Neutrophil (primary cell): ENCODE data around the gene TSPAN2.

Source experiments
- H3K27ac ChIP-seq: fragments of 200-600 bp; sonication (generic); 2 replicates; pipeline ENCODE4 v1.5.1; 2016; ENCODE audit warnings: mild to moderate bottlenecking, moderate library complexity
- H3K27me3 ChIP-seq: fragments of 200-600 bp; sonication (generic); 2 replicates; pipeline ENCODE4 v1.6.0; 2016; ENCODE audit warnings: mild to moderate bottlenecking
- H3K36me3 ChIP-seq: fragments of 200-600 bp; sonication (generic); 2 replicates; pipeline ENCODE4 v1.5.1; 2017
- H3K4me1 ChIP-seq, 2 experiments: fragments of 200-600 bp in 1 of 2; sonication (generic) in 1 of 2; 1 replicate in 1 of 2; 2 replicates in 1 of 2; pipeline versions ENCODE4 v1.5.1 to v1.6.1; 2013 to 2016; ENCODE audit warnings: low read depth in 1 of 2, low read length in 1 of 2, mild to moderate bottlenecking in 1 of 2, moderate library complexity in 1 of 2; ENCODE audit not compliant: control insufficient read depth in 1 of 2, insufficient read depth in 1 of 2
- H3K4me3 ChIP-seq, 2 experiments: fragments of 200-600 bp in 1 of 2; sonication (generic) in 1 of 2; 1 replicate in 1 of 2; 2 replicates in 1 of 2; pipeline ENCODE4 v1.5.1; 2013 to 2016; ENCODE audit warnings: low read depth in 1 of 2, low read length in 1 of 2, mild to moderate bottlenecking in 1 of 2, moderate library complexity in 1 of 2
- H3K9me3 ChIP-seq: fragments of 200-600 bp; sonication (generic); 2 replicates; pipeline ENCODE4 v1.5.1; 2016
- CTCF ChIP-seq: fragments of 200-600 bp; sonication (generic); IDR thresholded peaks from 2 replicates; pipeline ENCODE4 v1.5.1; 2016; ENCODE audit warnings: antibody characterized with exemption

Gene TSPAN2

GRCh38 chr1:115099693-115100050 is 10.4 kb upstream of the TSPAN2 start:
- Histone ChIP-seq H3K36me3 (no peaks in the 10 kb centered on the region), H3K4me1 (peaks cover 66 to 72% of the 10 kb centered on the region in 2 experiments), H3K4me3 (peak overlapping the region; percentile 58 to 65), H3K9me3 (no peaks in the 10 kb centered on the region), H3K27ac (peak overlapping the region; percentile 89), H3K27me3 (no peaks in the 10 kb centered on the region)
- no peak for TF ChIP-seq CTCF

DNA sequence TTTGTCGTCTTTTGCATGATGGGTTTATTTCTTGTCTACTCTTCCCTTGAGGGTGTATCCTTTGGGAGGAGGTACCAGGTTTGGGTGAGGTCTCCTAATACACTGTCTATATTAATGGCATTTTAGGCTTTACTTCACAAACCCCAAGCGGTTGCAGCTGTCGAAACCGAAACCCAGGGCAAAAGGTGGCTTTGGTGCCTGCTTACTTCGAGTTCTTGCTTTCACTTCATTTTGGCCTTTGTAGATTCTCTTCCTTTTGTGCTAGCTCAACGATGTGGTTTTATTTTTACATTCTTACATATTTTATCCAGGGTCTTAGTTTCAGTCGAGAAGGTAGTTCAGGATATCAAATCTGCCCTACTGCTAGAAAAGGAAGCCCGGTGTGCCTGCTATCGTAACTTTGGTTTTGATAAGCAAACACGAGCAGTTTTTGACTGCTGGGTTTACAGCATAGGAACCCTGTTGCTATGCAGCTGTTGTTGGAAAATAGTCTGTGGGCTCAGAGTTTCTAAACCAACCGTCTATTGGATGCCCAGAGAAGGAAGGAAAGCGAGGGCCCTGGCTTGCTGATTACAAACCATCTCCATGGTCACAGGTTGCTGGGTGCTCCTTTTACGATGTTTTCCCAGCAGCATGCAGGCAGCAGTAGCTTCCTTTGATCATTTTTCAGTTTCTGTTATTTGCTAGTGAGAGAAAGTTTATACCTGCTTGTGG is 9.8 kb upstream of the TSPAN2 start:
- Histone ChIP-seq H3K4me1 (peaks cover 60 to 67% of the 10 kb centered on the region in 2 experiments), H3K27ac (peak overlapping the region; percentile 89), H3K27me3 (no peaks in the 10 kb centered on the region), H3K4me3 (peak overlapping the region; percentile 58 to 65), H3K36me3 (no peaks in the 10 kb centered on the region), H3K9me3 (no peaks in the 10 kb centered on the region)
- TF ChIP-seq CTCF: no peak

DNA sequence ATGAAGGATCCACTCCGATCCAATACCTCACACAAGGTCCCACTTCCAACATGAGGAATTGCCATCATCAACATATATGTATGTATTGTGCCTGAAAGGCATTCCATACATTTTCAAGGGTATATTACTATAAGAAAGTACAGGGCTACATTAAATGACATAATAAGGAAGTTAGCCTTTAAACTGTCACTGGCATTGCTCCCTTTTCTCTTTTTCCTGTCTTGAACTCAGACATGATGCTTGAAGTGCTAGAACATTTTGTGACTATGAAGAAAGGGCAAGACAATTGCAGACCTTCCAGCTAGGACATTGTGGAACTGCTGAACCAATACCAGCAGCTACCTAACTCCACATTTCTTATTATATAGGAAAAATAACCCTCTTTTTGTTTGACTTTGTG is 2.9 kb upstream of the TSPAN2 start:
- H3K27me3 ChIP-seq: no peaks in the 10 kb centered on the region
- H3K9me3 ChIP-seq: no peaks in the 10 kb centered on the region
- TF ChIP-seq CTCF: no peak
- no peaks in the 10 kb centered on the region for H3K36me3 ChIP-seq
- peaks cover 52% of the 10 kb centered on the region in 2 experiments for H3K4me1 ChIP-seq
- peak overlapping the region in 1 of 2 experiments; percentile 20 for H3K4me3 ChIP-seq
- peak overlapping the region; percentile 87 for H3K27ac ChIP-seq

DNA sequence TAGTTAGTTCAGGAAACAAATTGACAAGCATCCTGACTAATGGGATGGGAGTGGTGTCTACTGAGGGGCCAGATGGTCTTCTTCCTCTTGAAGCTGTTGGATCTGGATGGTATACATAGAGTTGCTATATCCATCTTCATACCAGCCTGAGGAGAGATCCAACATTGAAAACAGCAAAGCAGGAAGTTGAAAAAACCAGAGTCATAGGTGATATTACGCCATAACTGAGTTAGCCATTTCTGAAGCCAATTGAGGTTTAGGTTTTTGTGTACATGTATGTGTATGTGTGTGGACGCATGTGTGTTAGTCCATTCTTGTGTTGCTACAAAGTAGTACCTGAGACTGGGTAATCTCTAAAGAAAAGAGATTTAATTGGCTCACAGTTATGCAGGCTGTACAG is 2.3 kb upstream of the TSPAN2 start:
- no peaks in the 10 kb centered on the region for H3K36me3 ChIP-seq
- TF ChIP-seq CTCF: no peak
- peak overlapping the region; percentile 87 for H3K27ac ChIP-seq
- peak overlapping the region; percentile 16 to 20 for H3K4me3 ChIP-seq
- no peaks in the 10 kb centered on the region for H3K27me3 ChIP-seq
- H3K9me3 ChIP-seq: no peaks in the 10 kb centered on the region
- H3K4me1 ChIP-seq: peaks cover 58% of the 10 kb centered on the region in 2 experiments

- Histone ChIP-seq H3K27me3 (no peaks in the 10 kb centered on the region), H3K4me1 (peaks cover 64% of the 10 kb centered on the region in 2 experiments), H3K4me3 (peak overlapping the region; percentile 16 to 20), H3K36me3 (no peaks in the 10 kb centered on the region), H3K9me3 (no peaks in the 10 kb centered on the region), H3K27ac (peak overlapping the region; percentile 87)
- TF ChIP-seq CTCF: no peak
Observed at GRCh38 chr1:115090956-115091355, 1.7 kb upstream of the TSPAN2 start.
